ENCODE results near the gene IGSF5. TPM values are rescaled to one million over a fixed set of nuclear protein-coding genes. Genes with fewer than 3 reads are reported as not detected.

IGSF5 gene
- polyA plus RNA-seq, 1 donor (not counting 4 experiments of a cell fraction or from before 2014, with no cell fraction given): not detected

- no peaks in the 10 kb centered on the region for H3K79me2 ChIP-seq (ENCODE audit: control insufficient read depth, insufficient read depth, low read length)
- no peak overlapping the region for H2AFZ ChIP-seq (ENCODE audit: control insufficient read depth, low read length)
- H3K9ac ChIP-seq (ENCODE audit: control insufficient read depth, extremely low read depth, insufficient read depth, low read length): no peak overlapping the region
- H4K20me1 ChIP-seq (ENCODE audit: control insufficient read depth, extremely low read depth, insufficient read depth, low read length): no peaks in the 10 kb centered on the region
- no peak overlapping the region for H3K4me2 ChIP-seq (ENCODE audit: control insufficient read depth, extremely low read depth, insufficient read depth, low read depth, low read length)
- no peaks in the 10 kb centered on the region for H3K9me3 ChIP-seq (ENCODE audit: control insufficient read depth, low read depth, low read length)
- dilution Hi-C loops (cut with MboI; ENCODE audit: extremely low pct_ligation_motif_present, low sequenced_read_pairs): no loop called here
- no peak for TF ChIP-seq EZH2 (IDR thresholded peaks at IDR 0.05; ENCODE audit: low read length)
- TF ChIP-seq CTCF (optimal IDR thresholded peaks at IDR 0.05 in 1 of 3, IDR thresholded peaks at IDR 0.05 in 1 of 3, conservative IDR thresholded peaks at IDR 0.05 in 1 of 3; ENCODE audit: extremely low read depth in 1 of 3, insufficient read depth in 2 of 3, low read length in 3 of 3): no peak
- DNase-seq (ENCODE audit: low read depth, low spot score) (no peak), FAIRE-seq (no peak)
- no peaks in the 10 kb centered on the region for H3K4me1 ChIP-seq (ENCODE audit: control insufficient read depth, extremely low read depth, insufficient read depth, low read length)
- no peaks in the 10 kb centered on the region for H3K9me1 ChIP-seq (ENCODE audit: control insufficient read depth, extremely low read depth, insufficient read depth, low read length)
- H3K27ac ChIP-seq (ENCODE audit: control insufficient read depth, insufficient read depth, low read length): no peak overlapping the region
- no peaks in the 10 kb centered on the region for H3K36me3 ChIP-seq (ENCODE audit: control insufficient read depth in 2 of 2, extremely low read depth in 1 of 2, insufficient read depth in 2 of 2, low read length in 2 of 2)
- no peaks in the 10 kb centered on the region for H3K27me3 ChIP-seq (ENCODE audit: control insufficient read depth, extremely low read depth, insufficient read depth, low read length)
- no peak overlapping the region for H3K4me3 ChIP-seq (ENCODE audit: control insufficient read depth in 2 of 3, extremely low read depth in 1 of 3, insufficient read depth in 2 of 3, low read depth in 1 of 3, low read length in 3 of 3)
Measured at GRCh38 chr21:39837861-39838359, 92.9 kb downstream of the IGSF5 start.

GRCh38 chr21:39840373-39841097 is 95.6 kb downstream of the IGSF5 start:
- FAIRE-seq (no peak), DNase-seq (ENCODE audit: low read depth, low spot score) (no peak)
- no peak for TF ChIP-seq CTCF (optimal IDR thresholded peaks at IDR 0.05 in 1 of 3, IDR thresholded peaks at IDR 0.05 in 1 of 3, conservative IDR thresholded peaks at IDR 0.05 in 1 of 3; ENCODE audit: extremely low read depth in 1 of 3, insufficient read depth in 2 of 3, low read length in 3 of 3)
- TF ChIP-seq EZH2 (IDR thresholded peaks at IDR 0.05; ENCODE audit: low read length): no peak
- Histone ChIP-seq H3K27me3 (ENCODE audit: control insufficient read depth, extremely low read depth, insufficient read depth, low read length) (no peaks in the 10 kb centered on the region), H3K27ac (ENCODE audit: control insufficient read depth, insufficient read depth, low read length) (no peak overlapping the region), H2AFZ (ENCODE audit: control insufficient read depth, low read length) (no peak overlapping the region), H3K4me2 (ENCODE audit: control insufficient read depth, extremely low read depth, insufficient read depth, low read depth, low read length) (no peak overlapping the region), H3K36me3 (ENCODE audit: control insufficient read depth in 2 of 2, extremely low read depth in 1 of 2, insufficient read depth in 2 of 2, low read length in 2 of 2) (no peaks in the 10 kb centered on the region), H3K4me1 (ENCODE audit: control insufficient read depth, extremely low read depth, insufficient read depth, low read length) (no peaks in the 10 kb centered on the region), H3K79me2 (ENCODE audit: control insufficient read depth, insufficient read depth, low read length) (no peaks in the 10 kb centered on the region), H3K9me1 (ENCODE audit: control insufficient read depth, extremely low read depth, insufficient read depth, low read length) (no peaks in the 10 kb centered on the region), H3K9me3 (ENCODE audit: control insufficient read depth, low read depth, low read length) (peaks cover 2% of the 10 kb centered on the region), H4K20me1 (ENCODE audit: control insufficient read depth, extremely low read depth, insufficient read depth, low read length) (no peaks in the 10 kb centered on the region), H3K9ac (ENCODE audit: control insufficient read depth, extremely low read depth, insufficient read depth, low read length) (no peak overlapping the region), H3K4me3 (ENCODE audit: control insufficient read depth in 2 of 3, extremely low read depth in 1 of 3, insufficient read depth in 2 of 3, low read depth in 1 of 3, low read length in 3 of 3) (no peak overlapping the region)
- dilution Hi-C loops (cut with MboI; ENCODE audit: extremely low pct_ligation_motif_present, low sequenced_read_pairs): no loop called here

Data from keratinocyte (primary cell).